K562 (cell line): ENCODE data around the gene ASB11. TPM values are rescaled to one million over a fixed set of nuclear protein-coding genes. Genes with fewer than 3 reads are reported as not detected.

Source experiments
- ATAC-seq: fragments of 200-7000 bp; cut with Tn5 transposase; 3 replicates; pipeline ENCODE4 v1.9.1; 2020; ENCODE audit warnings: moderate library complexity
- BruUV-seq: library from RNA; stranded (reverse); fragments of 400-500 nt; replicated peaks from 2 replicates; lab custom pipeline; 2021; lab: Mats Ljungman, UMichigan
- CTCF ChIA-PET: fragments of 300-600 bp; formaldehyde crosslinking; extraction: SDS; loops from one replicate; lab custom pipeline; 2021; ENCODE audit warnings: low intra/inter-chr PET ratio; lab: Yijun Ruan, JAX
- POLR2A ChIA-PET: fragments of 300-600, 350-650 bp; sonication (Branson Sonifier 250); formaldehyde crosslinking; extraction: SDS; loops from one replicate; lab custom pipeline; 2021; ENCODE audit warnings: antibody characterized with exemption, inconsistent platforms; lab: Yijun Ruan, JAX
- DNase-seq, 4 experiments: peaks; one replicate each; pipeline versions ENCODE4 v3.0.0 to v3.0.0-alpha.2; 2011 to 2018; ENCODE audit warnings: low spot score in 3 of 4, mixed read lengths in 3 of 4; ENCODE audit errors: extremely low read depth in 1 of 4
- FAIRE-seq: peaks from 2 replicates; lab custom pipeline; 2011; peaks lifted over from hg19 to GRCh38; lab: Jason Lieb, UNC
- H2AFZ ChIP-seq: 2 replicates; pipeline ENCODE4 v1.6.0; 2011; ENCODE audit warnings: low read depth, low read length, control low read depth, inconsistent platforms
- H3K27ac ChIP-seq: fragments of 200-600 bp; 3 replicates; pipeline ENCODE4 v1.8.0; 2011; ENCODE audit warnings: low read depth, mild to moderate bottlenecking, control low read depth, inconsistent platforms, low read length, moderate library complexity, mixed read lengths; ENCODE audit errors: extremely low read depth
- H3K27me3 ChIP-seq, 2 experiments: fragments of 300-600 bp in 1 of 2; 2 replicates in 1 of 2; 3 replicates in 1 of 2; pipeline versions ENCODE4 v1.6.0 to v1.8.0; 2011; ENCODE audit warnings: inconsistent platforms in 2 of 2, low read length in 2 of 2, mild to moderate bottlenecking in 1 of 2, mixed read lengths in 1 of 2, moderate library complexity in 1 of 2; ENCODE audit not compliant: control insufficient read depth in 2 of 2, insufficient read depth in 2 of 2
- H3K36me3 ChIP-seq: fragments of 300-600 bp; 3 replicates; pipeline ENCODE4 v1.8.0; 2011; ENCODE audit warnings: mild to moderate bottlenecking, low read length, inconsistent platforms; ENCODE audit not compliant: control insufficient read depth, insufficient read depth
- H3K4me1 ChIP-seq, 2 experiments: fragments of 200-600 bp in 1 of 2; replicated peaks in 1 of 2; 2 replicates in 1 of 2; 3 replicates in 1 of 2; pipeline versions ENCODE4 v1.5.1 to v1.8.0; 2011; ENCODE audit warnings: inconsistent platforms in 2 of 2, low read length in 2 of 2, mild to moderate bottlenecking in 1 of 2, mixed read lengths in 1 of 2, moderate library complexity in 1 of 2; ENCODE audit not compliant: control insufficient read depth in 2 of 2, insufficient read depth in 2 of 2
- H3K4me2 ChIP-seq: 2 replicates; pipeline ENCODE4 v1.6.1; 2011; ENCODE audit warnings: low read length, control low read depth, inconsistent platforms, mixed read lengths; ENCODE audit not compliant: insufficient read depth
- H3K4me3 ChIP-seq: fragments of 200-600 bp; sonication (generic), shearing (Covaris generic); 2 replicates; pipeline ENCODE4 v1.5.1; 2016; ENCODE audit warnings: control low read depth, inconsistent platforms
- H3K79me2 ChIP-seq: fragments of 200-600 bp; 3 replicates; pipeline ENCODE4 v1.8.0; 2011; ENCODE audit warnings: low read length, inconsistent platforms; ENCODE audit not compliant: control insufficient read depth, insufficient read depth
- H3K9ac ChIP-seq, 2 experiments: 2 replicates each; pipeline versions ENCODE4 v1.6.0 to v1.6.1; 2011; ENCODE audit warnings: low read depth in 2 of 2, low read length in 2 of 2, control low read depth in 1 of 2, inconsistent platforms in 1 of 2, mild to moderate bottlenecking in 1 of 2, mixed read lengths in 1 of 2; ENCODE audit not compliant: insufficient read depth in 1 of 2
- H3K9me1 ChIP-seq: one replicate; pipeline ENCODE4 v1.6.0; 2011; ENCODE audit warnings: inconsistent platforms, mild to moderate bottlenecking, low read length, moderate library complexity; ENCODE audit not compliant: control insufficient read depth, insufficient read depth
- H3K9me3 ChIP-seq: replicated peaks from 2 replicates; pipeline ENCODE4 v1.5.1; 2011; ENCODE audit warnings: low read depth, low read length, inconsistent platforms; ENCODE audit not compliant: control insufficient read depth, insufficient read depth
- H4K20me1 ChIP-seq: replicated peaks from 2 replicates; pipeline ENCODE4 v1.6.1; 2011; ENCODE audit warnings: low read length, inconsistent platforms, mixed read lengths; ENCODE audit not compliant: control insufficient read depth, insufficient read depth
- CCNT2 ChIP-seq: IDR thresholded peaks from 2 replicates; pipeline ENCODE4 v1.6.1; 2011; ENCODE audit warnings: borderline replicate concordance, low read depth, mild to moderate bottlenecking, moderate library complexity, mixed read lengths, low read length; ENCODE audit not compliant: insufficient read length; ENCODE audit errors: extremely low read depth
- GABPA ChIP-seq: fragments of 200-800 bp; sonication (Bioruptor generic); conservative IDR thresholded peaks from 2 replicates; pipeline ENCODE4 v1.6.1; 2016; ENCODE audit warnings: low read depth, missing genetic modification characterization, missing compliant biosample characterization
- GABPB2 ChIP-seq: fragments of 250-450 bp; sonication (Bioruptor Pico); conservative IDR thresholded peaks from 2 replicates; pipeline ENCODE4 v1.5.1; 2021; ENCODE audit warnings: mild to moderate bottlenecking
- KLF13 ChIP-seq: fragments of 450-650 bp; IDR thresholded peaks from 2 replicates; pipeline ENCODE4 v1.6.1; 2016; ENCODE audit warnings: missing genetic modification characterization, low read depth, mild to moderate bottlenecking, missing compliant biosample characterization, moderate library complexity, borderline replicate concordance
- MAFF ChIP-seq: IDR thresholded peaks from 2 replicates; pipeline ENCODE4 v1.6.1; 2012; ENCODE audit warnings: low read length, improper control_type of control experiment
- RBM39 ChIP-seq: fragments of 200-400 bp; formaldehyde crosslinking; optimal IDR thresholded peaks from 2 replicates; pipeline ENCODE3; 2018; ENCODE audit warnings: low read depth, low read length
- TAF1 ChIP-seq: IDR thresholded peaks from 2 replicates; pipeline ENCODE4 v1.6.1; 2011; ENCODE audit warnings: mild to moderate bottlenecking, low read length, moderate library complexity; ENCODE audit not compliant: insufficient read depth, control insufficient read depth, severe bottlenecking; ENCODE audit errors: extremely low read depth
- TBL1XR1 ChIP-seq, 2 experiments: IDR thresholded peaks; 2 replicates each; pipeline ENCODE4 v1.6.1; 2012; ENCODE audit warnings: improper control_type of control experiment in 2 of 2, low read length in 2 of 2, mild to moderate bottlenecking in 1 of 2
- ZBTB17 ChIP-seq: fragments of 450-650 bp; formaldehyde crosslinking; IDR thresholded peaks from 2 replicates; pipeline ENCODE4 v1.4.0; 2020; ENCODE audit warnings: mild to moderate bottlenecking
- ZNF316 ChIP-seq: fragments of 450-650 bp; IDR thresholded peaks from 2 replicates; pipeline ENCODE4 v1.6.1; 2016
- ZNF785 ChIP-seq: fragments of 250-450 bp; sonication (Bioruptor Pico); IDR thresholded peaks from 2 replicates; pipeline ENCODE4 v1.4.0; 2020; ENCODE audit warnings: mild to moderate bottlenecking
- WGBS: fragments of 100-300 bp; shearing (Covaris generic); methylation state at CpG from one replicate; pipeline ENCODE4 v1.1.6; 2016; ENCODE audit warnings: low coverage, mixed read lengths; ENCODE audit not compliant: insufficient coverage; ENCODE audit errors: missing lambda C conversion rate; 5-methylcytosine and 5-hydroxymethylcytosine counted together
- in situ Hi-C: fragments of 300-500 bp; cut with MboI; formaldehyde crosslinking; loops from 4 replicates; pipeline ENCODE4 v1.15.0; 2018; ENCODE audit warnings: inconsistent platforms, mixed read lengths
- intact Hi-C: fragments of 100-400 bp; cut with micrococcal nuclease; formaldehyde crosslinking; loops from 2 replicates; pipeline ENCODE4 v1.14.2; 2022
- polyA plus RNA-seq, 8 experiments: library from polyadenylated mRNA; depleted of rRNA in 4 of 8; stranded (reverse) in 5 of 8; unstranded in 3 of 8; fragments of >200 nt; fragmentation: Nextera tagmentation in 2 of 8; fragmentation: Illumina TruSeq in 1 of 8; extraction: Ambion mirVana in 2 of 8; extraction: Trizol in 1 of 8; gene quantifications; 2 replicates each; pipeline versions ENCODE4 v1.2.1 to v1.2.3, GENCODE V29; 2011 to 2014; ENCODE audit warnings: inconsistent platforms in 1 of 8, missing spikeins in 1 of 8
- total RNA-seq, 7 experiments: library from RNA; depleted of rRNA in 6 of 7; stranded (reverse); fragments of >200 nt in 6 of 7; fragmentation: Illumina TruSeq in 2 of 7; extraction: Trizol in 2 of 7; gene quantifications; 2 replicates each; pipeline versions ENCODE4 v1.2.1 to v1.2.3, GENCODE V29; 2011 to 2021; ENCODE audit warnings: low replicate concordance in 1 of 7

ASB11 gene
- total and polyA plus RNA-seq, 9 of the 15 experiments (the other 6 are each of a cell fraction or from before 2014, with no cell fraction given): not detected

DNA sequence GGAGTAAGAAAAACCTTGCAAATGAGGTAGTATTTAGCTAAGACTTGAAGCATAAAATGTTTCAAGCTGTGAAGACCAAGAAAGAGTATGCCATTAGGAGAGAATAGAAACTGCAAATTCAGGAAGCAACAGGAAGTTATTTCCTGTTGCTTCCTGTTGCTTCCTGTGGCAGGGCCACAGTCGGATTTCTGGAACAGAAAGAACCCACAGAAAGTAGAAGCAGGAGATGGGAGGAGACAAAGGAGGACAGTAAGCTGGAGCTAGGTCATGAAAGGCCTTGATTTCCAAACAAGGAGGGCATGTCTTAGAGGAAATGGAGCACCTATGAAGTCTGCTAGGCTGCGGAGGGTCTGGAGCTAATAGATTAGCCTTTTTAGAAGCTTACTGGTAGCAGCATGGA is 17.2 kb downstream of the ASB11 start:
- no TSS peak for BruUV-seq
- WGBS: 4% methylated on average over 2 of the region's 2 CpGs
- no peak for FAIRE-seq

DNA sequence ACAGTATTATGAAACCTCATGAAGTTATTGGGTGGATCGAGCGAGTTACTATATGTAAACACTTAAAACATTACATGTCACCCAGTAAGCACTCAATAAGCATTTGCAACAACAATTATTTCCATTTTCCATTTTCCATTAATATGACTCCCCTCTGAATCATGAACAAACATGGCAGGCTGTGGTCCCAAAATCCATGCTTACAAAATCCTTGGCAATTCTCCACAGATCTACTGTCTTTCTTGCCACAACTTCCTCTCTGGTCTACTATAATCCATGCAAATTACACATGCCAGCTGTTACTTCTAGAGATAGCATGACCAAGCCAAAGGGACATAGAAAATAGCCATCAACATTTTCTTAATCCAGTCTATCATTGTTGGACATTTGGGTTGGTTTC is 22.0 kb downstream of the ASB11 start:
- Histone ChIP-seq H3K9me1 (no peaks in the 10 kb centered on the region), H3K4me1 (no peaks in the 10 kb centered on the region), H3K27me3 (no peaks in the 10 kb centered on the region; a peak in 2 of 5 replicates), H3K79me2 (no peaks in the 10 kb centered on the region), H3K9me3 (no peaks in the 10 kb centered on the region), H3K9ac (no peak overlapping the region), H3K27ac (no peak overlapping the region), H4K20me1 (no peaks in the 10 kb centered on the region), H2AFZ (no peak overlapping the region), H3K36me3 (no peaks in the 10 kb centered on the region), H3K4me2 (no peak overlapping the region), H3K4me3 (no peak overlapping the region)
- DNase-seq (no peak), FAIRE-seq (no peak), ATAC-seq (no peak)
- 11% methylated on average over 2 of the region's 2 CpGs for WGBS
- BruUV-seq: no TSS peak
- ChIA-PET POLR2A (no interaction called here), CTCF (interaction anchor here (0.6 kb wide), 1 partner anchor 89 kb away, joined by 3 read pairs; no protein-coding TSS in a partner anchor)
- in situ Hi-C loops (no loop called here), intact Hi-C loops (no loop called here)
- TF ChIP-seq TBL1XR1 (IDR thresholded peaks at IDR 0.05; ENCODE audit: low read length in 2 of 2): no peak
- no peak for TF ChIP-seq ZNF785 (CRISPR knock-in tag)
- TF ChIP-seq ZNF316: no peak
- no peak for TF ChIP-seq ZBTB17 (CRISPR knock-in tag)
- no peak for TF ChIP-seq MAFF

More for the DNA sequence above, 17.2 kb downstream of the ASB11 start:
- CTCF ChIA-PET: no interaction called here
- no peak for DNase-seq
- H3K79me2 ChIP-seq: no peaks in the 10 kb centered on the region
- no peaks in the 10 kb centered on the region for H3K9me1 ChIP-seq
- H3K4me1 ChIP-seq: no peaks in the 10 kb centered on the region; a peak in 1 of 5 replicates
- no peak overlapping the region for H3K4me2 ChIP-seq
- 0 out of 2 replicates have a peak overlapping the region, but pooled peaks have one; percentile 40 for H2AFZ ChIP-seq
- H3K27me3 ChIP-seq: no peaks in the 10 kb centered on the region; a peak in 2 of 5 replicates
- no peaks in the 10 kb centered on the region for H3K36me3 ChIP-seq
- ATAC-seq: no peak
- no peak for TF ChIP-seq KLF13 (tag)
- TF ChIP-seq GABPA: peak; percentile 39; the same call in 1 of the 2 replicates
- no peak for TF ChIP-seq RBM39
- no peak for TF ChIP-seq TAF1
- no peak for TF ChIP-seq GABPB2 (CRISPR knock-in tag)
- TF ChIP-seq CCNT2: no peak
- no peak overlapping the region for H3K4me3 ChIP-seq
- intact Hi-C loops: no loop called here
- H3K9me3 ChIP-seq: no peaks in the 10 kb centered on the region
- in situ Hi-C loops: no loop called here
- H3K9ac ChIP-seq: no peak overlapping the region
- no peaks in the 10 kb centered on the region for H4K20me1 ChIP-seq
- POLR2A ChIA-PET: no interaction called here
- no peak overlapping the region for H3K27ac ChIP-seq
